ENCODE data around the gene DUSP1. TPM values are rescaled to one million over a fixed set of nuclear protein-coding genes. Genes with fewer than 3 reads are reported as not detected.

Gene DUSP1
- total and polyA plus RNA-seq, 9 of the 15 experiments (the other 6 are each of a cell fraction or from before 2014, with no cell fraction given), result 2.1 to 14.2 (median 8.5) TPM

DNA sequence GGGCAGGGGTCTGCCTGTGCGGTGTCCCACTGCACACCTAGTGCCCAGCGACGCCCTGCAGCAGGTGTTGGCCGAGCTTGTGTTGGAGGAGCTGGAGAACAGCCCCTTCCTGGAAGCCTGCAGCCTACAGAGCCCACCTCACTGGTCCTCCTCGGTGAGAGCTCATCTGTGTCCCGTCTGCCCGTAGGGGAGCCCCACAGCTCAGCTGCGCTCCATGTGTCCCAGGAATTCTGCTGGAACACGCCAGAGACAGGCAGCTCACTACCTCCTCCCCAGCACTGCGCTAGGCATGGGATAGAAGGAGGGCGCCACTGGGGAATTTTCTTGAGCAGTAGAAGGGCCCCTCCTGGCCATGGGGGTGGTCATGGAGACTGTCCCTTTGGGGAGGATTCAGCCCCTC lies 44.0 kb downstream of the DUSP1 start:
- Histone ChIP-seq H3K4me3 (no peak overlapping the region), H3K9me1 (ENCODE audit: control insufficient read depth, insufficient read depth, low read length) (no peaks in the 10 kb centered on the region), H3K27me3 (ENCODE audit: control insufficient read depth in 2 of 2, insufficient read depth in 2 of 2, low read length in 2 of 2) (peaks cover 24 to 44% of the 10 kb centered on the region in 2 experiments; a peak in 4 of 5 replicates), H4K20me1 (replicated peaks; ENCODE audit: control insufficient read depth, insufficient read depth, low read length) (0 out of 2 replicates have a peak, but pooled peaks cover 2% of the 10 kb centered on the region), H3K9ac (ENCODE audit: insufficient read depth in 1 of 2, low read depth in 2 of 2, low read length in 2 of 2) (peak overlapping the region in 1 of 2 experiments; percentile 57; a peak in 1 of 4 replicates), H3K79me2 (ENCODE audit: control insufficient read depth, insufficient read depth, low read length) (no peaks in the 10 kb centered on the region), H3K4me2 (ENCODE audit: insufficient read depth, low read length) (no peak overlapping the region), H3K4me1 (replicated peaks in 1 of 2; ENCODE audit: control insufficient read depth in 2 of 2, insufficient read depth in 2 of 2, low read length in 2 of 2) (peaks cover 0 to 6% of the 10 kb centered on the region in 2 experiments; a peak in 2 of 5 replicates), H2AFZ (ENCODE audit: low read depth, low read length) (no peak overlapping the region), H3K27ac (ENCODE audit: extremely low read depth, low read depth, low read length) (no peak overlapping the region), H3K36me3 (ENCODE audit: control insufficient read depth, insufficient read depth, low read length) (no peaks in the 10 kb centered on the region), H3K9me3 (replicated peaks; ENCODE audit: control insufficient read depth, insufficient read depth, low read depth, low read length) (no peaks in the 10 kb centered on the region)
- FAIRE-seq (no peak), DNase-seq (ENCODE audit: extremely low read depth in 1 of 4, low spot score in 3 of 4) (no peak), ATAC-seq (no peak)
- no TSS peak for BruUV-seq (replicated peaks)
- TF ChIP-seq TGIF2 (CRISPR knock-in tag; IDR thresholded peaks at IDR 0.05) (no peak), LEF1 (IDR thresholded peaks at IDR 0.05) (no peak), NFXL1 (CRISPR knock-in tag; IDR thresholded peaks at IDR 0.05) (no peak), POLR2A (conservative IDR thresholded peaks at IDR 0.05) (no peak), NR4A1 (CRISPR knock-in tag; IDR thresholded peaks at IDR 0.05) (no peak), NR4A1 (tag; IDR thresholded peaks at IDR 0.05) (no peak)
- in situ Hi-C loops (cut with MboI) (no loop called here), intact Hi-C loops (cut with micrococcal nuclease) (no loop called here)
- ChIA-PET POLR2A (interaction anchor here (0.6 to 1.5 kb wide), 3 partner anchors 42 to 85 kb away, joined by 3 to 4 read pairs (median 4); no protein-coding TSS in a partner anchor), CTCF (ENCODE audit: low intra/inter-chr PET ratio) (no interaction called here)
- 14% methylated on average over 8 of the region's 11 CpGs for WGBS (ENCODE audit: insufficient coverage, low coverage, missing lambda C conversion rate)

DNA sequence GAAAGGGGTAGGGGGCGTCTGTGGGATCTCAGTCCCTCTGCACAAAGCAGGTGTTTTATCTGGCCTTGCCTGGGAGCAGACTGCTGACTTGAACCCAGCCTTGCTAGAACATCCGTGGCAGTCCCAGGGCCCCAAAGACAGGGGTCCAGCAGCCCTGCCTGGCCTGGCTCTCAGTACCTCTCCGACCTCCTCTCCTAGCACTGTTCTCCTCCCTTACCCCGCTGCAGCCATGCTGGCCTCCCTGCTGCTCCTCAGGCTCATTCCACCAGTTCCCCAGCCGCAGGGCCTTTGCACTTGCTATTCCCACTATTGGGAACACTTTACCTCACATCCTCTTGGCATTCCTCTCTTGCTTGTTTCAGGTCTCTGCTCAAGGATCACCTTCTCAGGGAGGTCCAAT lies 45.2 kb downstream of the DUSP1 start:
- no peak overlapping the region for H2AFZ ChIP-seq (ENCODE audit: low read depth, low read length)
- in situ Hi-C loops (cut with MboI) (no loop called here), intact Hi-C loops (cut with micrococcal nuclease) (no loop called here)
- TF ChIP-seq ZNF347 (CRISPR knock-in tag; IDR thresholded peaks at IDR 0.05; ENCODE audit: low read depth) (no peak), RBM25 (IDR thresholded peaks at IDR 0.05; ENCODE audit: low read depth, low read length, severe bottlenecking) (peak; percentile 39)
- H3K79me2 ChIP-seq (ENCODE audit: control insufficient read depth, insufficient read depth, low read length), result no peaks in the 10 kb centered on the region
- WGBS (ENCODE audit: insufficient coverage, low coverage, missing lambda C conversion rate), result 6% methylated on average over 5 of the region's 5 CpGs
- DNase-seq (ENCODE audit: extremely low read depth in 1 of 4, low spot score in 3 of 4), result no peak
- H4K20me1 ChIP-seq (replicated peaks; ENCODE audit: control insufficient read depth, insufficient read depth, low read length), result 0 out of 2 replicates have a peak, but pooled peaks cover 2% of the 10 kb centered on the region
- no peaks in the 10 kb centered on the region for H3K9me3 ChIP-seq (replicated peaks; ENCODE audit: control insufficient read depth, insufficient read depth, low read depth, low read length)
- no peaks in the 10 kb centered on the region for H3K9me1 ChIP-seq (ENCODE audit: control insufficient read depth, insufficient read depth, low read length)
- H3K4me2 ChIP-seq (ENCODE audit: insufficient read depth, low read length), result no peak overlapping the region
- no peak for ATAC-seq
- H3K4me3 ChIP-seq, result no peak overlapping the region
- ChIA-PET POLR2A (no interaction called here), CTCF (ENCODE audit: low intra/inter-chr PET ratio) (no interaction called here)
- no peak for FAIRE-seq
- H3K36me3 ChIP-seq (ENCODE audit: control insufficient read depth, insufficient read depth, low read length), result no peaks in the 10 kb centered on the region
- no peak overlapping the region for H3K27ac ChIP-seq (ENCODE audit: extremely low read depth, low read depth, low read length)
- H3K27me3 ChIP-seq (ENCODE audit: control insufficient read depth in 2 of 2, insufficient read depth in 2 of 2, low read length in 2 of 2), result peaks cover 24 to 40% of the 10 kb centered on the region in 2 experiments; a peak in 4 of 5 replicates
- no TSS peak for BruUV-seq (replicated peaks)
- H3K4me1 ChIP-seq (replicated peaks in 1 of 2; ENCODE audit: control insufficient read depth in 2 of 2, insufficient read depth in 2 of 2, low read length in 2 of 2), result peaks cover 0 to 3% of the 10 kb centered on the region in 2 experiments; a peak in 1 of 5 replicates
- H3K9ac ChIP-seq (ENCODE audit: insufficient read depth in 1 of 2, low read depth in 2 of 2, low read length in 2 of 2), result no peak overlapping the region
